ENCODE results near the gene FAM24B.
"Not testable (repeated sequence)": the region's sequence is repeated elsewhere in the genome, so short reads cannot be mapped to it uniquely, and the experiment has no call there.

The FAM24B gene, protein sequence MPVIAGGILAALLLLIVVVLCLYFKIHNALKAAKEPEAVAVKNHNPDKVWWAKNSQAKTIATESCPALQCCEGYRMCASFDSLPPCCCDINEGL

GRCh38 chr10:122879339-122880273, at the start of gene FAM24B:
TSS of gene FAM24B (minus strand) at chr10:122879581. CDS start at chr10:122850515, 29,066 bp downstream.
- DNase-seq = peak; percentile 85 to 88

GRCh38 chr10:122915700-122916099, 36.3 kb upstream of the FAM24B start:
- no peak for DNase-seq

- DNase-seq = no peak
Observed at GRCh38 chr10:122911889-122912484, 32.6 kb upstream of the FAM24B start.

- no peak for DNase-seq
Observed at GRCh38 chr10:122910310-122910709, 30.9 kb upstream of the FAM24B start, which contains the start of gene FAM24A. TSS of gene FAM24A (plus strand) at chr10:122910610. CDS start at chr10:122911635, 1,025 bp downstream.

- DNase-seq = not testable (repeated sequence)
Observed at GRCh38 chr10:122903861-122904260, 24.5 kb upstream of the FAM24B start.

- DNase-seq = no peak
Observed at GRCh38 chr10:122894261-122894944, 15.0 kb upstream of the FAM24B start.

GRCh38 chr10:122884166-122884565, 4.8 kb upstream of the FAM24B start:
- DNase-seq = no peak

GRCh38 chr10:122882766-122883165, 3.4 kb upstream of the FAM24B start:
- no peak for DNase-seq

GRCh38 chr10:122878799-122879338, 512 bp downstream of the FAM24B start:
- DNase-seq = peak; percentile 1 to 15

DNA sequence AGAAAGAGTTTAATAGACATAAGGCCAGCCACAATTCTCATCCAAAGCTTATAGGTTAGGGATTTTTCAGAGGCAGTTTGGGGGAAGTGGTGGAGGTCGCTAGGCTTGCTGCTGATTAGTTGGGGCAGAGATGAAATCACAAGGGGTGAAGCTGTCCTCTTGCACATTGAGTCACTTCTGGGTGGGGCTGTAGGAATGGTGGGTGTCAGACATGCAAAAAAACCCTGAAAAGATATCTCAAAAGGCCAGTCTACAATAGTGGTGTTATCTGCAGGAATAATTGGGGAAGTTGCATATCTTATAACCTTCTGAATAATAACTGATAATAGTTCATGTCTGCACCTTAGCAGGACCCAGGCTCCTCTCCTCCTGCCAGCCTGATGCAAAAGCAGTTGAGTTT, 2.1 kb downstream of the FAM24B start:
- no peak for DNase-seq

- no peak for DNase-seq
Observed at GRCh38 chr10:122876467-122876855, 2.9 kb downstream of the FAM24B start.

- DNase-seq = no peak
Observed at GRCh38 chr10:122875843-122876466, 3.4 kb downstream of the FAM24B start.

GRCh38 chr10:122871947-122872346, 7.4 kb downstream of the FAM24B start:
- DNase-seq = not testable (repeated sequence)

GRCh38 chr10:122868768-122869167, 10.6 kb downstream of the FAM24B start:
- DNase-seq = not testable (repeated sequence)

DNA sequence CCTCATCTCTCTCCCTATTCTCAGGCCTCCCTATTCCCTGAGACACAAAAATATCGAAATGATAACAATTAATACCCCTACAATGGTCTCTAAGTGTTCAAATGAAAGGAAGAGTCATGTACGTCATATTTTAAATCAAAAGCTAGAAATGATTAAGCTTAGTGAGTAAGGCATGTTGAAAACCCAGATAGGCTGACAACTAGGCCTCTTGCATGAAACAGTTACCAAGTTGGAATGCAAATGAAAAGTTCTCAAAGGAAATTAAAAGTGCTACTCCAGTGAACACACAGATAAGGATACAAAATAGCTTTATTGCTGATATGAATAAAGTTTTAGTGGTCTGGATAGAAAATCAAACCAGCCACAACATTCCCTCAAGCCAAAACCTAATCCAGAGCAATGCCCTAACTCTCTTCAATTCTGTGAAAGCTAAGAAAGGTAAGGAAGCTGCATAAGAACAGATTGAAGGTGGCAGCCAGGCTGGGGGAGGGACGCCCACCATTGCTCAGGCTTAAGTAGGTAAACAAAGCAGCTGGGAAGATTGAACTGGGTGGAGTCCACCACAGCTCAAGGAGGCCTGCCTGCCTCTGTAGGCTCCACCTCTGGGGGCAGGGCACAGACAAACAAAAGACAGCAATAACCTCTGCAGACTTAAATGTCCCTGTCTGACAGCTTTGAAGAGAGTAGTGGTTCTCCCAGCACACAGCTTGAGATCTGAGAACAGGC, 12.5 kb downstream of the FAM24B start:
- DNase-seq = not testable (repeated sequence)

- DNase-seq = no peak
Observed at GRCh38 chr10:122864901-122865300, 14.5 kb downstream of the FAM24B start.

DNA sequence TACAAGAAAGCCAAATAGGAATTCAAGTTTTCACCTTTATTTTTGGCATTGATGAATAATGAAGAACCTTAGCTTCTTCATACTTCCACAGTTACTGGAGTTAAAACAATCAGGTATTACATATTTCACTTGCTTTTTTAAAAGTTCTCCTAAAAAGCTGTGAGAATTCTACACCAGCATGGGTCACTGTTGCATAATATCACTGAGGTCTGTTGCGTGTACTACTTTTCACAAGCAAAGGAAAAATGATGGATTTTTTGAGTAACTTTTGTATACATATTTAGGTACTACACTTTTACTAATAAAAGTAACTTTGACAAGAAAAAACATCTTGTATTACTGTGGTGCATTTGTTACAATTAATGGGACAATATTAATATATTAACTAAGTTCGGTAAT, 15.2 kb downstream of the FAM24B start:
- no peak for DNase-seq

- no peak for DNase-seq
Observed at GRCh38 chr10:122863216-122864193, 15.9 kb downstream of the FAM24B start.

- DNase-seq = no peak
Observed at GRCh38 chr10:122861711-122862161, 17.6 kb downstream of the FAM24B start.

- no peak for DNase-seq
Observed at GRCh38 chr10:122859527-122859926, 19.9 kb downstream of the FAM24B start.

All from NCI-H187 (cell line).